Fibroblast of villous mesenchyme (primary cell): Measurements from ENCODE around the gene C14orf132. TPM values are rescaled to one million over a fixed set of nuclear protein-coding genes. Genes with fewer than 3 reads are reported as not detected.

Experiments
- DNase-seq: peaks from one replicate; pipeline ENCODE4 v3.0.0-alpha.2; 2010; ENCODE audit warnings: low read depth
- H3K4me3 ChIP-seq: 2 replicates; pipeline ENCODE4 v1.5.1; 2011; ENCODE audit warnings: low read depth, mild to moderate bottlenecking, low read length
- CTCF ChIP-seq: IDR thresholded peaks from 2 replicates; pipeline ENCODE4 v1.5.1; 2012; ENCODE audit warnings: low read depth, mild to moderate bottlenecking, low read length; ENCODE audit not compliant: insufficient read depth
- total RNA-seq: library from RNA; depleted of rRNA; stranded (reverse); fragments of >200 nt; gene quantifications from 2 replicates; pipeline ENCODE4 v1.2.3, GENCODE V29; 2012

C14orf132 gene
- total RNA-seq, 1 donor: 22.9 TPM

GRCh38 chr14:96054661-96055060, 15.5 kb downstream of the C14orf132 start:
- H3K4me3 ChIP-seq: no peak overlapping the region
- no peak for TF ChIP-seq CTCF
- no peak for DNase-seq

GRCh38 chr14:96055065-96055752, 16.0 kb downstream of the C14orf132 start:
- no peak overlapping the region for H3K4me3 ChIP-seq
- no peak for TF ChIP-seq CTCF
- peak; percentile 61 for DNase-seq

- no peak for TF ChIP-seq CTCF
- H3K4me3 ChIP-seq: no peak overlapping the region
- DNase-seq: no peak
Observed at GRCh38 chr14:96055753-96056508, 16.8 kb downstream of the C14orf132 start.

GRCh38 chr14:96056509-96057422, 17.6 kb downstream of the C14orf132 start:
- DNase-seq: no peak
- H3K4me3 ChIP-seq: no peak overlapping the region
- no peak for TF ChIP-seq CTCF

GRCh38 chr14:96057738-96058137, 18.6 kb downstream of the C14orf132 start:
- no peak for TF ChIP-seq CTCF
- H3K4me3 ChIP-seq: no peak overlapping the region
- no peak for DNase-seq

GRCh38 chr14:96058576-96059200, 19.5 kb downstream of the C14orf132 start:
- H3K4me3 ChIP-seq: no peak overlapping the region
- no peak for DNase-seq
- TF ChIP-seq CTCF: no peak
